ENCODE results near the gene PLCB1. TPM values are rescaled to one million over a fixed set of nuclear protein-coding genes. Genes with fewer than 3 reads are reported as not detected.

Gene PLCB1
- total RNA-seq, 1 experiment from 2014 or later: 11.3 TPM

GRCh38 chr20:8399947-8400346 is 267.9 kb downstream of the PLCB1 start (continued):
- TF ChIP-seq, protein P1, sequence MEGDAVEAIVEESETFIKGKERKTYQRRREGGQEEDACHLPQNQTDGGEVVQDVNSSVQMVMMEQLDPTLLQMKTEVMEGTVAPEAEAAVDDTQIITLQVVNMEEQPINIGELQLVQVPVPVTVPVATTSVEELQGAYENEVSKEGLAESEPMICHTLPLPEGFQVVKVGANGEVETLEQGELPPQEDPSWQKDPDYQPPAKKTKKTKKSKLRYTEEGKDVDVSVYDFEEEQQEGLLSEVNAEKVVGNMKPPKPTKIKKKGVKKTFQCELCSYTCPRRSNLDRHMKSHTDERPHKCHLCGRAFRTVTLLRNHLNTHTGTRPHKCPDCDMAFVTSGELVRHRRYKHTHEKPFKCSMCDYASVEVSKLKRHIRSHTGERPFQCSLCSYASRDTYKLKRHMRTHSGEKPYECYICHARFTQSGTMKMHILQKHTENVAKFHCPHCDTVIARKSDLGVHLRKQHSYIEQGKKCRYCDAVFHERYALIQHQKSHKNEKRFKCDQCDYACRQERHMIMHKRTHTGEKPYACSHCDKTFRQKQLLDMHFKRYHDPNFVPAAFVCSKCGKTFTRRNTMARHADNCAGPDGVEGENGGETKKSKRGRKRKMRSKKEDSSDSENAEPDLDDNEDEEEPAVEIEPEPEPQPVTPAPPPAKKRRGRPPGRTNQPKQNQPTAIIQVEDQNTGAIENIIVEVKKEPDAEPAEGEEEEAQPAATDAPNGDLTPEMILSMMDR (IDR thresholded peaks at IDR 0.05): no peak
- TF ChIP-seq ZNF396 (CRISPR knock-in tag; IDR thresholded peaks at IDR 0.05; ENCODE audit: borderline replicate concordance) (no peak), ZNF671 (CRISPR knock-in tag; IDR thresholded peaks at IDR 0.05) (no peak), USF1 (CRISPR knock-in tag; IDR thresholded peaks at IDR 0.05) (no peak)

- ChIA-PET POLR2A (no interaction called here), CTCF (interaction anchor here (1.2 kb wide), 1 partner anchor 11 kb away, joined by 3 read pairs; no protein-coding TSS in a partner anchor)
- TF ChIP-seq ZSCAN18 (CRISPR knock-in tag; IDR thresholded peaks at IDR 0.05) (no peak), CREM (CRISPR knock-in tag; IDR thresholded peaks at IDR 0.05) (no peak), FOXJ3 (CRISPR knock-in tag; IDR thresholded peaks at IDR 0.05; ENCODE audit: borderline replicate concordance) (no peak), CBFB (CRISPR knock-in tag; IDR thresholded peaks at IDR 0.05; ENCODE audit: low read depth) (no peak), ERG (CRISPR knock-in tag; IDR thresholded peaks at IDR 0.05) (no peak), ELF4 (CRISPR knock-in tag; IDR thresholded peaks at IDR 0.05; ENCODE audit: low read depth) (no peak), GRHL2 (CRISPR knock-in tag; IDR thresholded peaks at IDR 0.05; ENCODE audit: insufficient replicate concordance, severe bottlenecking) (no peak)
- TF ChIP-seq, protein P1 (IDR thresholded peaks at IDR 0.05): no peak
- Mint-ChIP-seq H3K27ac (no peak overlapping the region), H3K4me3 (no peak overlapping the region), H3K4me1 (no peaks in the 10 kb centered on the region), H3K36me3 (no peaks in the 10 kb centered on the region), H3K9me3 (peaks cover 4% of the 10 kb centered on the region; the same call in 1 of the 2 replicates), H3K27me3 (ENCODE audit: low read depth) (no peaks in the 10 kb centered on the region)
- ATAC-seq (no peak), DNase-seq (ENCODE audit: low spot score) (no peak)
Measured at GRCh38 chr20:8400486-8400885, 268.4 kb downstream of the PLCB1 start.

GRCh38 chr20:8401556-8401955 is 269.5 kb downstream of the PLCB1 start:
- peaks cover 4% of the 10 kb centered on the region; the same call in 1 of the 2 replicates for H3K9me3 Mint-ChIP-seq
- H3K27me3 Mint-ChIP-seq (ENCODE audit: low read depth): no peaks in the 10 kb centered on the region
- no peaks in the 10 kb centered on the region for H3K36me3 Mint-ChIP-seq
- ChIA-PET POLR2A (no interaction called here), CTCF (interaction anchor here (1.2 to 1.3 kb wide), 2 partner anchors 12 to 319 kb away, joined by 3 read pairs; no protein-coding TSS in a partner anchor)
- H3K4me3 Mint-ChIP-seq: no peak overlapping the region
- no peaks in the 10 kb centered on the region for H3K4me1 Mint-ChIP-seq
- no peak for ATAC-seq
- H3K27ac Mint-ChIP-seq: no peak overlapping the region
- no peak for DNase-seq (ENCODE audit: low spot score)
- TF ChIP-seq ZNF219 (CRISPR knock-in tag; IDR thresholded peaks at IDR 0.05; ENCODE audit: borderline replicate concordance): no peak
- TF ChIP-seq ATF3 (CRISPR knock-in tag; conservative IDR thresholded peaks at IDR 0.05): no peak
- TF ChIP-seq HMGXB4 (CRISPR knock-in tag; IDR thresholded peaks at IDR 0.05): no peak
- TF ChIP-seq ZNF671 (CRISPR knock-in tag; IDR thresholded peaks at IDR 0.05): no peak
- no peak for TF ChIP-seq RELA (CRISPR knock-in tag; IDR thresholded peaks at IDR 0.05; ENCODE audit: borderline replicate concordance)
- TF ChIP-seq CBFB (CRISPR knock-in tag; IDR thresholded peaks at IDR 0.05; ENCODE audit: low read depth): no peak
- no peak for TF ChIP-seq NFATC4 (CRISPR knock-in tag; IDR thresholded peaks at IDR 0.05)
- no peak for TF ChIP-seq ZNF423 (CRISPR knock-in tag; IDR thresholded peaks at IDR 0.05)
- TF ChIP-seq TCF7 (CRISPR knock-in tag; IDR thresholded peaks at IDR 0.05; ENCODE audit: low read depth): no peak
- no peak for TF ChIP-seq CREM (CRISPR knock-in tag; IDR thresholded peaks at IDR 0.05)
- no peak for TF ChIP-seq MXD4 (CRISPR knock-in tag; IDR thresholded peaks at IDR 0.05; ENCODE audit: borderline replicate concordance)
- no peak for TF ChIP-seq ATF6 (CRISPR knock-in tag; IDR thresholded peaks at IDR 0.05)

All from WTC11 (cell line).